ENCODE results near the gene PRMT1.

The PRMT1 gene

DNA sequence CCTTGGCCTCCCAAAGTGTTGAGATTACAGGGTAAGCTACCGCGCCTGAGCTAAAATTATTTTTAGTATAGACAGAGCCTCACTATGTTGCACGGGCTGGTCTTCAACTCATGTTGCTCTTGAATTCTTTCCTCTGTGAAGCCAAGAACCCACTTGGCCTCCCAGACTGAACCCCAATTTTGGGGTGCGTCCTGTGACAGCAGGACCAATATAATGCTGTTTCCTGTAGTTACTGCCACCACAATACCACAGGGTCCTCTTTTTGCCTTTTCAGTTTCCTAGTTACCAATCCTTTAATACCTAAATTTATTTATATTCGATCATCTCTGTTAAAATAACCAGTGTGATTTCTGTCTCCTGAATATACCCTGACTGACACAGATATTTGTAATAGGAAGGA, 53.1 kb downstream of the PRMT1 start:
- H3K4me3 ChIP-seq (ENCODE audit: low read depth, low read length) = no peak overlapping the region
- DNase-seq (ENCODE audit: low read depth) = no peak
- TF ChIP-seq, protein P1, sequence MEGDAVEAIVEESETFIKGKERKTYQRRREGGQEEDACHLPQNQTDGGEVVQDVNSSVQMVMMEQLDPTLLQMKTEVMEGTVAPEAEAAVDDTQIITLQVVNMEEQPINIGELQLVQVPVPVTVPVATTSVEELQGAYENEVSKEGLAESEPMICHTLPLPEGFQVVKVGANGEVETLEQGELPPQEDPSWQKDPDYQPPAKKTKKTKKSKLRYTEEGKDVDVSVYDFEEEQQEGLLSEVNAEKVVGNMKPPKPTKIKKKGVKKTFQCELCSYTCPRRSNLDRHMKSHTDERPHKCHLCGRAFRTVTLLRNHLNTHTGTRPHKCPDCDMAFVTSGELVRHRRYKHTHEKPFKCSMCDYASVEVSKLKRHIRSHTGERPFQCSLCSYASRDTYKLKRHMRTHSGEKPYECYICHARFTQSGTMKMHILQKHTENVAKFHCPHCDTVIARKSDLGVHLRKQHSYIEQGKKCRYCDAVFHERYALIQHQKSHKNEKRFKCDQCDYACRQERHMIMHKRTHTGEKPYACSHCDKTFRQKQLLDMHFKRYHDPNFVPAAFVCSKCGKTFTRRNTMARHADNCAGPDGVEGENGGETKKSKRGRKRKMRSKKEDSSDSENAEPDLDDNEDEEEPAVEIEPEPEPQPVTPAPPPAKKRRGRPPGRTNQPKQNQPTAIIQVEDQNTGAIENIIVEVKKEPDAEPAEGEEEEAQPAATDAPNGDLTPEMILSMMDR (conservative IDR thresholded peaks at IDR 0.05; ENCODE audit: low read depth, low read length) = no peak

Data from choroid plexus epithelial cell (primary cell).